ENCODE measurements around the gene KIF1B.
"Not testable (repeated sequence)": the region's sequence is repeated elsewhere in the genome, so short reads cannot be mapped to it uniquely, and the experiment has no call there.

KIF1B gene

DNA sequence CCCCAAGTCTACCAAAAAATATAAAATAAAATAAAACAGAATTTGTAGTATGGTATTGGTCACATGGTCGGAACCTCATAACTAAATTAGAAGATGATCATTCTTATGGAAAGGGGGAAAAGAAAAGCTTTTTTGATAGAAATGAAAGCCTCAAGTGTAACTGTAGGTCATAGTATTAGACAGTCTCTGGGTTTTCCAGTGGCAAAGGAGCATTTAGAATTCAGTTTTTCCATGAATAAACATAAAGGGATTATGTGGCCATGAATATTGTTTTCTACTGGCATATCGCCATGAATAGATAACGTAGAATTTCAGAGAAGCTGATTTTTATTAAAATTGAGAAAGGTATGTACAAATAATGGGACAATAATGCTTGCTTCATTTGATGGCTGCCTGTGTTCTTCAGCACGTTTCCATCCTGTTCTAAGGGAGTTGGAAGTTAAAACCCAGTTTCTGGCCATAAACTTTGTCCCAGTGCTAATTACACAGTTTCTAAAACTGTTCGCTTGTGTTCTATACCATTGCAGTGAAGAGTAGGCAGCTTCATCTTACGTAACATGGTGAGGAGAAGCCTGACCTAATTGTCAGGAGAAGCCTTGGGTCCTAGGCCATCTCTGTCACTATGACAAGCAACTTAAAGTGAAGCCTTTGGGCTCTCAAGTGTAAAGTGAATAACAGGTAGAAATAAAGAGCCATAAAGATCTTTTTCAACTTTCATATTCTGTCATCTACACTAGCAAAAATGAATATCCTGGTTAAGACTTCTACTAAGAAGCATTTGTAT, 118.0 kb downstream of the KIF1B start:
- no peak for DNase-seq (ENCODE audit: low read depth)

DNA sequence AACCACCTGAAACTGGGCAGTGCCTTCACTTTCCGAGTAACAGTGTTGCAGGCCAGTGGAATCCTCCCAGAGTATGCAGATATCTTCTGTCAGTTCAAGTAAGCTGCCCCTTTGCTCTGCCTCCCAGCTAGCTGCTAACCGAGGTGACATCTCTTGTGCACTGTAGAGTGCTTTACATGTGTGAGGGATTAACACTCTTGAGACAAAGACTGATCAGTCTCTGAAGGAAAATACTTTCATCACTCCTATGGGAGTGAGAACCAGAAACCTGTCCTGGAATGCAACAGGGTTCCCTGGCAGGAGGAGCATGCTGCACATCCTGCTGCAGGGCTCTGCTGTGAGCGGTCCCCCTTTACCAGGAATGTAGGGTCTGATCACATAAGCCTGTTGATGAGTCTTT, 127.1 kb downstream of the KIF1B start:
- no peak for DNase-seq (ENCODE audit: low read depth)

GRCh38 chr1:10338047-10338446, 127.7 kb downstream of the KIF1B start:
- no peak for DNase-seq (ENCODE audit: low read depth)

- no peak for DNase-seq (ENCODE audit: low read depth)
Observed at GRCh38 chr1:10338611-10339010, 128.2 kb downstream of the KIF1B start.

DNA sequence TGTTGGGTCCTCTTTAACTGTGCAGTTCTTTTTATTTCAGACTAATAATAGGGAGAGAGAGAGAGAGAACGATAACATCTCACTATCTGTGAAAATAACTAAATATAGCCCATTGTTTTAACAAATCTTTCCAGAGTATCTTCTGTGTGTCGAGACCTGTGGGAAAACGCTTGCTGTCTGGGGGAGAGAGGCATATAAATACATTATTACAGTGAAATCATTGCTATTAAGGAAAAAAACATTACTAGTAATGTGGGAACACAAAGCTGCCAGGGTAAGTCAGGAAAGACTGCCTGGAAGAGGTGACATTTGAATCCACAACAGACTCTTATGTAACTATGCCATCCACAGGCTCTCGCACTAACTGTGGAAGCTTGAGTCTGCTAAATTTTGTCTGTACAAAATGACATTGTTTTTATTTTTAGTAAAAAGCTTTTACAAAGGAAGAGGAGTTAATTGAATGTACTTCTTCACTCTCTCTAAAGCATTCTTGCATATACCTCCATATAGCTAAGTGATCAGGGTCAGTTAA, 128.7 kb downstream of the KIF1B start:
- DNase-seq (ENCODE audit: low read depth) = no peak

DNA sequence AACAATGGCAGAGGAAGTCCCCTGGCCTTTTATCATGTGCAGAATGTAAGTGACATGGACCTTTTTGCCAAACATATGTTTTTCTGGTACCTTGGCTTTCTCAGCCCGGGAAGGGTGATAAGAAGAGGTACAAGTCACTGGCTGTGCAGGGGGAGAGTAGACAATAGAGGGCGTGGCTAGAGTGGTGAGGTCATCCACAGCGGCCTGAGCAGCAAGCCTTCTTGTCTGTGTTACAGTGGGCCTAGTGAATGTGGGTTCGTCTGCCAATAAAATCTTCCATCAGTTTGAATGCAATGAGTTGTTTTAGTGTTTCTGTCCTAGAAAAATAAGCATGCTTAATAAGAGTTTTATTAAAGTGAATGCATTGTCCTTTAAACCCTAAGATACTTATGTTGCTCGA, 129.4 kb downstream of the KIF1B start:
- no peak for DNase-seq (ENCODE audit: low read depth)

- DNase-seq (ENCODE audit: low read depth) = no peak
Observed at GRCh38 chr1:10340930-10341590, 130.7 kb downstream of the KIF1B start.

DNA sequence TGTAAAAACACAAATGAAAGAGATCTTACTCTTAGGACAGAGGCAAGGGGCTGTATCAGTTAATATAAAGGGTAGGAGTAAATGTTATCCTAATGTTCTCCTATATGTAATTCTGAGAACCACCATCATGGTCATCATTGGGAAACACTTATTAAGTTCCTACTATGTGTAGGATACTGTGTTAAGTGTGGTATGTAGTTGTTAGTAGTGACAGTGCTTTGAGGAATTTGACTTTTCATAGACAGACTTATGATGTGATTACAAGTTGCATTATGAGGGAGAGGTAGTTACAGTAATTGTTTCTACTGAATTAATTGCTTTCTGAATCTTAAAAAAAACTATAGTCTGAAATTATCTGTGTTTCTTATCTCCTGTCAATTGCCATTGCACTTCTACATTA, 136.7 kb downstream of the KIF1B start:
- DNase-seq (ENCODE audit: low read depth) = no peak

DNA sequence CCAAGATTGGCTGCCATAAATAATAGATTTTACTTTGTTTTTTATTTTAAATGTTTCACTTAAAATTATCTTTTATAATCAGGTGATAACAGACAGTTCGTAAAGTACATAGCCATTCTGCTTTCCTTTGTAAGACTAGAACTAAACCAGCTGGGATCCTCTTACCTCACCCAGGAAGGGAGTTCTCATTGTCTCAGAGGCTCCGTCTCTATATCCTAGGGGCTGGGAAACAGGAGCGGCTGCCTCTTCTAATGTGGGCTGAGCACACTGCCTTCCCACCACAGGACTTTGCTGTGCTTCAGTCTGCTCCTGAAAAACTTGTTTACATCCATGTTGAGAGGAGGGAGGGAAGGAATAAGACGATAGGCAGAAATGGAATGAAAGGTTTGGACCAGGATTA, 142.9 kb downstream of the KIF1B start:
- no peak for DNase-seq (ENCODE audit: low read depth)

- DNase-seq (ENCODE audit: low read depth) = no peak
Observed at GRCh38 chr1:10353693-10354092, 143.3 kb downstream of the KIF1B start.

- DNase-seq (ENCODE audit: low read depth) = no peak
Observed at GRCh38 chr1:10360045-10360444, 149.7 kb downstream of the KIF1B start.

DNA sequence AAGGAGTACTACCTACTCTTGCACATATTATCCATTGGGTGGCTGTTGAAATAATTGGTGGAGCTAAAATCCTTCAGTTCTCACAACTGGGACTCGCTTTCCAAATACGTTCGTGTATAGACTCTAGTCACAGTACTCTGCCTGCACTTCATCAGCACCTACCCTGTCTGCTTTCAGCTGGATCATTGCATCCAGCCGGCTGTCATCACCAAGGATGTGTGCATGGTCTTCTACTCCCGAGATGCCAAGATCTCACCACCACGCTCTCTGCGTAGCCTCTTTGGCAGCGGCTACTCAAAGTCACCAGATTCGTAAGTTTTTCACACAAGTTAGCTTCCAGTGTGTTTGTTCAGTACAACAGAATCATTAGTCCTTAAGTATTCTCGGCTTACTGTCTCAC, 151.1 kb downstream of the KIF1B start:
- DNase-seq (ENCODE audit: low read depth) = no peak

DNA sequence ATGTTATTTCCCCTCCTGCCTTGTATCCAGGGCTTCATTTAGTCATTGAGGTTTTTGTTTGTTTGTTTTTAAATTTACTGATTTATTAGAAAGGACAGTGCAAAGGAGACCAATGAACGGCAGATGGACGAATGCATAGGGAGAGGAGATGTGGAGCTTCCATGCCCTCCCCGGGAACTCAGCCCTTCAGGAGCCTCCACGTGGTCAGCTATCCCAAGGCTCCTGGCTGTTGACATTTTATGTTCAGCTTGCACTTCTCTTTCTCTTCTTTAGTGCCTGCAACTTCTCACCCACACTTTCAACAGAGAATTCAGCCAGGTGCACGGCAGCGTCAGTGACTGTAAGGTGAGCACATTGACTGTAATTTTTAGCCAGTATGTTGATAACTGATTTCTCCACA, 157.8 kb downstream of the KIF1B start:
- DNase-seq (ENCODE audit: low read depth) = no peak

- DNase-seq (ENCODE audit: low read depth) = no peak
Observed at GRCh38 chr1:10374442-10374860, 164.1 kb downstream of the KIF1B start.

- DNase-seq (ENCODE audit: low read depth) = not testable (repeated sequence)
Observed at GRCh38 chr1:10377365-10378029, 167.1 kb downstream of the KIF1B start.

- no peak for DNase-seq (ENCODE audit: low read depth)
Observed at GRCh38 chr1:10378081-10378841, 167.9 kb downstream of the KIF1B start.

GRCh38 chr1:10379101-10379620, 168.8 kb downstream of the KIF1B start:
- no peak for DNase-seq (ENCODE audit: low read depth)

DNA sequence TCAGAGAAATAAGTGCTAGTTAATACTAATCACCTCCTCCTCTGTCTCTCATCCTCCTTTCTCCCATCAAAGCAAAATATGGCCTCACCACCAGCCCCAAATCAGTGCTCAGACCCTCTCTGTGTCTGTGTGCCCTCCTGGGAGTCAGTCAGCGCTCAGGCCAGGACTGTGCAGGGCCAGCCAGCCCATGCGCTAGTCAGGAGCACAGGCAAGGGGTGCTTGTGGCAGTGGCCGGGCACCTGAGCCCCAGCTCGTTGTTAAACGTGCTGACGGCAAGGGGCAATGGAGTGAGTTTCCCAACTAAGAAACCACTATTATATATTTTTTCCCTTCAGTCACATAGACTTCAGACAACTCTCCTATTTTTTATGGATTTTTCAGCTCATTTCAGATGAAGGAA, 169.3 kb downstream of the KIF1B start:
- DNase-seq (ENCODE audit: low read depth) = no peak

DNA sequence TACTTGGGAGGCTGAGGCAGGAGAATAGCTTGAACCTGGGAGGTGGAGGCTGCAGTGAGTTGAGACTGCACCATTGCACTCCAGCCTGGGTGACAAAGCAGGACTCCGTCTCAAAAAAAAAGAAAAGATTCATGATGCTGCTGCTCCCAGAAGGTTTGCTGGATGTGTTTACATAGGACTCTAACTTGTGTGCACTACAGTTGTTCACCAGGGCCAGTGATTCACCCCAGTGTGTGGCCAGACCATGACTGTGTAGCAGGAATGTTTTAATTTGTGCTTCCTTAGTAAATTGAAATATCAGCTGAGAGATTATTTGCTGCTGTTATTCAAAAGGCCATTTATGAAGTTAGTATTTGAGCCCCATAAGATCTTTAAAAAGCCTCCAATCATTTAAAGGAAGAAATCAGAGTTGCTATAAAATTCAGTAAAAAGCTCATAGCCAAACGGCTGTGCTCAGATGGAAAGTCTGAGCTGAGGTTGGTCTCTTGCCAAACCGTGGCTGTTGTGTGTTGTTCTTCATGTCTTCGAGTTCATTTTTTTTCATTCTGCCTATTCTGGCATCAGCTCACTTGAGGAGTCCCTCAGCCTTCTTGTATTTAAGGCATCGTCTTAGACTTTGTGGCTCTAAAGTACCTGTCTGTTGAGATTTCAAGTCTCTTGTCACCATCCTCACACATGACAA, 170.4 kb downstream of the KIF1B start:
- DNase-seq (ENCODE audit: low read depth) = no peak

- DNase-seq (ENCODE audit: low read depth) = no peak
Observed at GRCh38 chr1:10383630-10384029, 173.3 kb downstream of the KIF1B start.

GRCh38 chr1:10384219-10384618, 173.8 kb downstream of the KIF1B start:
- no peak for DNase-seq (ENCODE audit: low read depth)
